GM23338 (cell line): ENCODE results near the gene MTRR. TPM values are rescaled to one million over a fixed set of nuclear protein-coding genes. Genes with fewer than 3 reads are reported as not detected.

Experiments
- ATAC-seq: fragments of 200-7000 bp; cut with Tn5 transposase; 3 replicates; pipeline ENCODE4 v1.9.1; 2020
- DNase-seq: peaks from one replicate; pipeline ENCODE4 v3.0.0-alpha.2; 2015; ENCODE audit warnings: low spot score
- H2AFZ ChIP-seq: fragments of 200-600 bp; sonication (generic); 2 replicates; pipeline ENCODE4 v1.8.0; 2016; ENCODE audit warnings: antibody characterized with exemption, mild to moderate bottlenecking, moderate library complexity
- H3F3A ChIP-seq: fragments of 200-600 bp; sonication (generic); replicated peaks from 2 replicates; pipeline ENCODE4 v1.8.0; 2017; ENCODE audit warnings: antibody characterized with exemption, mixed run types, low read depth
- H3K27ac ChIP-seq: fragments of 200-600 bp; sonication (generic); 2 replicates; pipeline ENCODE4 v1.6.1; 2016; ENCODE audit warnings: low read depth
- H3K27me3 ChIP-seq: fragments of 200-600 bp; sonication (generic); 2 replicates; pipeline ENCODE4 v1.8.0; 2016; ENCODE audit warnings: mild to moderate bottlenecking, mixed run types, moderate library complexity; ENCODE audit not compliant: insufficient read depth
- H3K36me3 ChIP-seq: fragments of 200-600 bp; sonication (generic); 2 replicates; pipeline ENCODE4 v1.8.0; 2016; ENCODE audit warnings: mild to moderate bottlenecking; ENCODE audit not compliant: insufficient read depth
- H3K4me1 ChIP-seq: fragments of 200-600 bp; sonication (generic); 2 replicates; pipeline ENCODE4 v1.8.0; 2016; ENCODE audit warnings: mild to moderate bottlenecking, moderate library complexity; ENCODE audit not compliant: insufficient read depth
- H3K4me2 ChIP-seq: fragments of 200-600 bp; sonication (generic); 2 replicates; pipeline ENCODE4 v1.7.1; 2017; ENCODE audit warnings: mixed run types
- H3K4me3 ChIP-seq: fragments of 200-600 bp; sonication (generic); 2 replicates; pipeline ENCODE4 v1.6.1; 2016; ENCODE audit warnings: mixed run types
- H3K79me2 ChIP-seq: fragments of 200-600 bp; sonication (generic); replicated peaks from 2 replicates; pipeline ENCODE4 v1.8.0; 2017; ENCODE audit warnings: mild to moderate bottlenecking; ENCODE audit not compliant: insufficient read depth
- H3K9me2 ChIP-seq: fragments of 200-600 bp; sonication (generic); 2 replicates; pipeline ENCODE4 v1.8.0; 2017; ENCODE audit not compliant: insufficient read depth
- H4K20me1 ChIP-seq: fragments of 200-600 bp; sonication (generic); replicated peaks from 2 replicates; pipeline ENCODE4 v1.8.0; 2017; ENCODE audit warnings: mild to moderate bottlenecking; ENCODE audit not compliant: insufficient read depth
- H3K27ac Mint-ChIP-seq: 2 replicates; pipeline ENCODE4 v1.8.0; 2020; ENCODE audit warnings: inconsistent platforms, mild to moderate bottlenecking, moderate library complexity, mixed read lengths
- H3K27me3 Mint-ChIP-seq: 3 replicates; pipeline ENCODE4 v1.8.0; 2022; ENCODE audit warnings: low read depth, mild to moderate bottlenecking, moderate library complexity, mixed read lengths, inconsistent platforms; ENCODE audit not compliant: insufficient read depth, poor library complexity
- H3K36me3 Mint-ChIP-seq: 3 replicates; pipeline ENCODE4 v1.8.0; 2021; ENCODE audit warnings: low read depth, mild to moderate bottlenecking, inconsistent platforms, moderate library complexity, mixed read lengths
- H3K4me1 Mint-ChIP-seq: 3 replicates; pipeline ENCODE4 v1.8.0; 2020; ENCODE audit warnings: mild to moderate bottlenecking, inconsistent platforms, mixed read lengths
- H3K4me3 Mint-ChIP-seq: 3 replicates; pipeline ENCODE4 v1.8.0; 2021; ENCODE audit warnings: moderate library complexity, mild to moderate bottlenecking, inconsistent platforms, mixed read lengths
- H3K9me3 Mint-ChIP-seq: 3 replicates; pipeline ENCODE4 v1.8.0; 2020; ENCODE audit warnings: moderate library complexity, mild to moderate bottlenecking, inconsistent platforms, mixed read lengths
- CREB1 ChIP-seq: fragments of 250-450 bp; sonication (Bioruptor Pico); IDR thresholded peaks from 2 replicates; pipeline ENCODE4 v1.5.0; 2020; ENCODE audit warnings: low read depth, mild to moderate bottlenecking, moderate library complexity
- EZH2 ChIP-seq: fragments of 200-600 bp; sonication (generic); IDR thresholded peaks from one replicate; pipeline ENCODE4 v1.8.0; 2017; ENCODE audit warnings: antibody characterized with exemption, mild to moderate bottlenecking, low read depth; ENCODE audit not compliant: unreplicated experiment
- EZH2phosphoT487 ChIP-seq: fragments of 200-600 bp; sonication (generic); IDR thresholded peaks from one replicate; pipeline ENCODE4 v1.8.1; 2018; ENCODE audit warnings: antibody characterized with exemption; ENCODE audit not compliant: unreplicated experiment
- JUNB ChIP-seq: IDR thresholded peaks from one replicate; pipeline ENCODE4 v1.6.1; 2016; ENCODE audit warnings: antibody characterized with exemption; ENCODE audit not compliant: unreplicated experiment
- NANOG ChIP-seq: IDR thresholded peaks from 2 replicates; pipeline ENCODE4 v1.6.1; 2016; ENCODE audit warnings: antibody characterized with exemption, borderline replicate concordance
- POLR2AphosphoS5 ChIP-seq: IDR thresholded peaks from 2 replicates; pipeline ENCODE4 v1.6.1; 2016; ENCODE audit warnings: antibody characterized with exemption, low read depth
- REST ChIP-seq: IDR thresholded peaks from one replicate; pipeline ENCODE4 v1.6.1; 2018; ENCODE audit warnings: antibody characterized with exemption; ENCODE audit not compliant: unreplicated experiment
- STAT1 ChIP-seq: IDR thresholded peaks from one replicate; pipeline ENCODE4 v1.6.1; 2016; ENCODE audit warnings: antibody characterized with exemption; ENCODE audit not compliant: unreplicated experiment
- ZNF114 ChIP-seq: fragments of 250-450 bp; sonication (Bioruptor Pico); IDR thresholded peaks from 2 replicates; pipeline ENCODE4 v1.5.0; 2020; ENCODE audit warnings: mild to moderate bottlenecking, moderate library complexity
- ZNF331 ChIP-seq: fragments of 250-450 bp; sonication (Bioruptor Pico); IDR thresholded peaks from 2 replicates; pipeline ENCODE4 v1.5.0; 2020; ENCODE audit warnings: low read depth, mild to moderate bottlenecking, moderate library complexity
- polyA plus RNA-seq: library from polyadenylated mRNA; unstranded; fragments of >200 nt; fragmentation: Nextera tagmentation; extraction: Ambion mirVana; gene quantifications from 2 replicates; pipeline ENCODE4 v1.2.1, GENCODE V29; 2016
- total RNA-seq: library from RNA; depleted of rRNA; stranded (reverse); fragments of >200 nt; shearing (Covaris generic); gene quantifications from 2 replicates; pipeline ENCODE4 v1.2.3, GENCODE V29; 2014
- TF ChIP-seq, protein P1 (sequence below): fragments of 250-450 bp; sonication (Bioruptor Pico); IDR thresholded peaks from 2 replicates; pipeline ENCODE4 v1.5.0; 2020; ENCODE audit warnings: mild to moderate bottlenecking, moderate library complexity
- TF ChIP-seq, protein P2 (sequence below): IDR thresholded peaks from 2 replicates; pipeline ENCODE4 v1.6.1; 2016; ENCODE audit warnings: antibody characterized with exemption

Gene MTRR
- total and polyA plus RNA-seq, 2 experiments from 2014 or later = 16.5 to 55.9 TPM

GRCh38 chr5:7881091-7881490, 12.1 kb downstream of the MTRR start (continued):
- TF ChIP-seq, protein P1, sequence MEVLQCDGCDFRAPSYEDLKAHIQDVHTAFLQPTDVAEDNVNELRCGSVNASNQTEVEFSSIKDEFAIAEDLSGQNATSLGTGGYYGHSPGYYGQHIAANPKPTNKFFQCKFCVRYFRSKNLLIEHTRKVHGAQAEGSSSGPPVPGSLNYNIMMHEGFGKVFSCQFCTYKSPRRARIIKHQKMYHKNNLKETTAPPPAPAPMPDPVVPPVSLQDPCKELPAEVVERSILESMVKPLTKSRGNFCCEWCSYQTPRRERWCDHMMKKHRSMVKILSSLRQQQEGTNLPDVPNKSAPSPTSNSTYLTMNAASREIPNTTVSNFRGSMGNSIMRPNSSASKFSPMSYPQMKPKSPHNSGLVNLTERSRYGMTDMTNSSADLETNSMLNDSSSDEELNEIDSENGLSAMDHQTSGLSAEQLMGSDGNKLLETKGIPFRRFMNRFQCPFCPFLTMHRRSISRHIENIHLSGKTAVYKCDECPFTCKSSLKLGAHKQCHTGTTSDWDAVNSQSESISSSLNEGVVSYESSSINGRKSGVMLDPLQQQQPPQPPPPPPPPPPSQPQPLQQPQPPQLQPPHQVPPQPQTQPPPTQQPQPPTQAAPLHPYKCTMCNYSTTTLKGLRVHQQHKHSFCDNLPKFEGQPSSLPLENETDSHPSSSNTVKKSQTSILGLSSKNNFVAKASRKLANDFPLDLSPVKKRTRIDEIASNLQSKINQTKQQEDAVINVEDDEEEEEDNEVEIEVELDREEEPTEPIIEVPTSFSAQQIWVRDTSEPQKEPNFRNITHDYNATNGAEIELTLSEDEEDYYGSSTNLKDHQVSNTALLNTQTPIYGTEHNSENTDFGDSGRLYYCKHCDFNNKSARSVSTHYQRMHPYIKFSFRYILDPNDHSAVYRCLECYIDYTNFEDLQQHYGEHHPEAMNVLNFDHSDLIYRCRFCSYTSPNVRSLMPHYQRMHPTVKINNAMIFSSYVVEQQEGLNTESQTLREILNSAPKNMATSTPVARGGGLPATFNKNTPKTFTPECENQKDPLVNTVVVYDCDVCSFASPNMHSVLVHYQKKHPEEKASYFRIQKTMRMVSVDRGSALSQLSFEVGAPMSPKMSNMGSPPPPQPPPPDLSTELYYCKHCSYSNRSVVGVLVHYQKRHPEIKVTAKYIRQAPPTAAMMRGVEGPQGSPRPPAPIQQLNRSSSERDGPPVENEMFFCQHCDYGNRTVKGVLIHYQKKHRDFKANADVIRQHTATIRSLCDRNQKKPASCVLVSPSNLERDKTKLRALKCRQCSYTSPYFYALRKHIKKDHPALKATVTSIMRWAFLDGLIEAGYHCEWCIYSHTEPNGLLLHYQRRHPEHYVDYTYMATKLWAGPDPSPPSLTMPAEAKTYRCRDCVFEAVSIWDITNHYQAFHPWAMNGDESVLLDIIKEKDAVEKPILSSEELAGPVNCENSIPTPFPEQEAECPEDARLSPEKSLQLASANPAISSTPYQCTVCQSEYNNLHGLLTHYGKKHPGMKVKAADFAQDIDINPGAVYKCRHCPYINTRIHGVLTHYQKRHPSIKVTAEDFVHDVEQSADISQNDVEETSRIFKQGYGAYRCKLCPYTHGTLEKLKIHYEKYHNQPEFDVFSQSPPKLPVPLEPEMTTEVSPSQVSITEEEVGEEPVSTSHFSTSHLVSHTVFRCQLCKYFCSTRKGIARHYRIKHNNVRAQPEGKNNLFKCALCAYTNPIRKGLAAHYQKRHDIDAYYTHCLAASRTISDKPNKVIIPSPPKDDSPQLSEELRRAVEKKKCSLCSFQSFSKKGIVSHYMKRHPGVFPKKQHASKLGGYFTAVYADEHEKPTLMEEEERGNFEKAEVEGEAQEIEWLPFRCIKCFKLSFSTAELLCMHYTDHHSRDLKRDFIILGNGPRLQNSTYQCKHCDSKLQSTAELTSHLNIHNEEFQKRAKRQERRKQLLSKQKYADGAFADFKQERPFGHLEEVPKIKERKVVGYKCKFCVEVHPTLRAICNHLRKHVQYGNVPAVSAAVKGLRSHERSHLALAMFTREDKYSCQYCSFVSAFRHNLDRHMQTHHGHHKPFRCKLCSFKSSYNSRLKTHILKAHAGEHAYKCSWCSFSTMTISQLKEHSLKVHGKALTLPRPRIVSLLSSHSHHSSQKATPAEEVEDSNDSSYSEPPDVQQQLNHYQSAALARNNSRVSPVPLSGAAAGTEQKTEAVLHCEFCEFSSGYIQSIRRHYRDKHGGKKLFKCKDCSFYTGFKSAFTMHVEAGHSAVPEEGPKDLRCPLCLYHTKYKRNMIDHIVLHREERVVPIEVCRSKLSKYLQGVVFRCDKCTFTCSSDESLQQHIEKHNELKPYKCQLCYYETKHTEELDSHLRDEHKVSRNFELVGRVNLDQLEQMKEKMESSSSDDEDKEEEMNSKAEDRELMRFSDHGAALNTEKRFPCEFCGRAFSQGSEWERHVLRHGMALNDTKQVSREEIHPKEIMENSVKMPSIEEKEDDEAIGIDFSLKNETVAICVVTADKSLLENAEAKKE = no peak
- no peak for TF ChIP-seq ZNF331 (CRISPR knock-in tag)

- Mint-ChIP-seq H3K27me3 (no peaks in the 10 kb centered on the region), H3K4me3 (no peak overlapping the region), H3K27ac (no peak overlapping the region), H3K9me3 (no peaks in the 10 kb centered on the region), H3K4me1 (no peaks in the 10 kb centered on the region), H3K36me3 (peaks cover 67% of the 10 kb centered on the region)
- no peaks in the 10 kb centered on the region for H3K4me1 ChIP-seq
- H4K20me1 ChIP-seq = peaks cover 6% of the 10 kb centered on the region; the same call in 1 of the 2 replicates
- H3K4me3 ChIP-seq = no peak overlapping the region
- peaks cover 57% of the 10 kb centered on the region for H3K36me3 ChIP-seq
- DNase-seq (no peak), ATAC-seq (no peak)
- no peak overlapping the region for H3K4me2 ChIP-seq
- no peak overlapping the region for H3K27ac ChIP-seq
- no peak overlapping the region for H2AFZ ChIP-seq
- no peaks in the 10 kb centered on the region for H3F3A ChIP-seq
- H3K79me2 ChIP-seq = peaks cover 17% of the 10 kb centered on the region
- no peaks in the 10 kb centered on the region for H3K27me3 ChIP-seq
- H3K9me2 ChIP-seq = no peaks in the 10 kb centered on the region
- no peak for TF ChIP-seq JUNB
- TF ChIP-seq STAT1 = no peak
- no peak for TF ChIP-seq POLR2AphosphoS5
- no peak for TF ChIP-seq NANOG
- no peak for TF ChIP-seq CREB1 (CRISPR knock-in tag)
- no peak for TF ChIP-seq EZH2phosphoT487
- TF ChIP-seq EZH2 = no peak
- TF ChIP-seq, protein P2, sequence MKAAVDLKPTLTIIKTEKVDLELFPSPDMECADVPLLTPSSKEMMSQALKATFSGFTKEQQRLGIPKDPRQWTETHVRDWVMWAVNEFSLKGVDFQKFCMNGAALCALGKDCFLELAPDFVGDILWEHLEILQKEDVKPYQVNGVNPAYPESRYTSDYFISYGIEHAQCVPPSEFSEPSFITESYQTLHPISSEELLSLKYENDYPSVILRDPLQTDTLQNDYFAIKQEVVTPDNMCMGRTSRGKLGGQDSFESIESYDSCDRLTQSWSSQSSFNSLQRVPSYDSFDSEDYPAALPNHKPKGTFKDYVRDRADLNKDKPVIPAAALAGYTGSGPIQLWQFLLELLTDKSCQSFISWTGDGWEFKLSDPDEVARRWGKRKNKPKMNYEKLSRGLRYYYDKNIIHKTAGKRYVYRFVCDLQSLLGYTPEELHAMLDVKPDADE = no peak
- no peak for TF ChIP-seq ZNF331 (CRISPR knock-in tag)
- no peak for TF ChIP-seq ZNF114 (CRISPR knock-in tag)
- TF ChIP-seq REST = no peak
Observed at GRCh38 chr5:7881816-7882215, 12.9 kb downstream of the MTRR start.
